PFSK-1 (cell line): ENCODE measurements around the gene ECI2.
A peak's percentile ranks its signal among the peaks of the same experiment; 100 is the strongest.

Source experiments
- FOXP2 ChIP-seq: optimal IDR thresholded peaks from 2 replicates; pipeline ENCODE3; 2011; ENCODE audit warnings: borderline replicate concordance, control low read depth, inconsistent platforms; ENCODE audit not compliant: insufficient read depth; ENCODE audit errors: extremely low read length, extremely low read depth
- POLR2AphosphoS5 ChIP-seq: IDR thresholded peaks from 2 replicates; pipeline ENCODE4 v1.6.1; 2012; ENCODE audit warnings: low read depth, mild to moderate bottlenecking, control low read depth, low read length, moderate library complexity
- SIN3A ChIP-seq: IDR thresholded peaks from 2 replicates; pipeline ENCODE4 v1.6.1; 2012; ENCODE audit warnings: mild to moderate bottlenecking, low read length, moderate library complexity, borderline replicate concordance; ENCODE audit not compliant: insufficient read depth
- TAF1 ChIP-seq: IDR thresholded peaks from 2 replicates; pipeline ENCODE4 v1.6.1; 2012; ENCODE audit warnings: low read length, control low read depth, borderline replicate concordance; ENCODE audit not compliant: insufficient read depth
- TF ChIP-seq, protein P1 (sequence below), 2 experiments: IDR thresholded peaks; 2 replicates each; pipeline versions ENCODE4 v1.6.1 to v1.8.0; 2011 to 2012; ENCODE audit warnings: low read depth in 2 of 2, low read length in 2 of 2, control low read depth in 1 of 2, inconsistent platforms in 1 of 2, mild to moderate bottlenecking in 1 of 2, moderate library complexity in 1 of 2; ENCODE audit not compliant: insufficient read depth in 1 of 2

Gene ECI2

DNA sequence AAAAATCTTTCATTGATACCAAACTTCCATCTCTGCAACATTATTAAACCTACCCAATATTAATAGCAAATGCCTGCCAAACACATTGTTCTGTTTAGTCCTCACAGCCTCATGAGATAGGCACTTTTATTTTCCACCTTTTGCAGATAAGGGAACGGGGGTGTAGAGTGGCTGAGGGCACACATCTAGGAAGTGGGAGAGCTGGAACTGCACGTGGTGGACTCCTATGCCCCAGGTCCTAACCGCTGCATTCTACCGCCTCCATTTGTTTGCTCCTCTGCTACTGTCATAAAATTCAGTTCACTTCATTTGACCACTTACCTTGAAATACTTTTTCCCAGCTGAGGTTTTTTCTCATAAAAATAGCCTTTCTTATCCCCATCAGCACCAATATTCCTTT, 64.0 kb downstream of the ECI2 start:
- no peak for TF ChIP-seq POLR2AphosphoS5
- no peak for TF ChIP-seq SIN3A
- TF ChIP-seq, protein P1, sequence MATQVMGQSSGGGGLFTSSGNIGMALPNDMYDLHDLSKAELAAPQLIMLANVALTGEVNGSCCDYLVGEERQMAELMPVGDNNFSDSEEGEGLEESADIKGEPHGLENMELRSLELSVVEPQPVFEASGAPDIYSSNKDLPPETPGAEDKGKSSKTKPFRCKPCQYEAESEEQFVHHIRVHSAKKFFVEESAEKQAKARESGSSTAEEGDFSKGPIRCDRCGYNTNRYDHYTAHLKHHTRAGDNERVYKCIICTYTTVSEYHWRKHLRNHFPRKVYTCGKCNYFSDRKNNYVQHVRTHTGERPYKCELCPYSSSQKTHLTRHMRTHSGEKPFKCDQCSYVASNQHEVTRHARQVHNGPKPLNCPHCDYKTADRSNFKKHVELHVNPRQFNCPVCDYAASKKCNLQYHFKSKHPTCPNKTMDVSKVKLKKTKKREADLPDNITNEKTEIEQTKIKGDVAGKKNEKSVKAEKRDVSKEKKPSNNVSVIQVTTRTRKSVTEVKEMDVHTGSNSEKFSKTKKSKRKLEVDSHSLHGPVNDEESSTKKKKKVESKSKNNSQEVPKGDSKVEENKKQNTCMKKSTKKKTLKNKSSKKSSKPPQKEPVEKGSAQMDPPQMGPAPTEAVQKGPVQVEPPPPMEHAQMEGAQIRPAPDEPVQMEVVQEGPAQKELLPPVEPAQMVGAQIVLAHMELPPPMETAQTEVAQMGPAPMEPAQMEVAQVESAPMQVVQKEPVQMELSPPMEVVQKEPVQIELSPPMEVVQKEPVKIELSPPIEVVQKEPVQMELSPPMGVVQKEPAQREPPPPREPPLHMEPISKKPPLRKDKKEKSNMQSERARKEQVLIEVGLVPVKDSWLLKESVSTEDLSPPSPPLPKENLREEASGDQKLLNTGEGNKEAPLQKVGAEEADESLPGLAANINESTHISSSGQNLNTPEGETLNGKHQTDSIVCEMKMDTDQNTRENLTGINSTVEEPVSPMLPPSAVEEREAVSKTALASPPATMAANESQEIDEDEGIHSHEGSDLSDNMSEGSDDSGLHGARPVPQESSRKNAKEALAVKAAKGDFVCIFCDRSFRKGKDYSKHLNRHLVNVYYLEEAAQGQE (IDR thresholded peaks at IDR 0.05; ENCODE audit: insufficient read depth in 1 of 2, low read depth in 2 of 2, low read length in 2 of 2) = no peak
- TF ChIP-seq FOXP2 = no peak
- TF ChIP-seq TAF1 = no peak

DNA sequence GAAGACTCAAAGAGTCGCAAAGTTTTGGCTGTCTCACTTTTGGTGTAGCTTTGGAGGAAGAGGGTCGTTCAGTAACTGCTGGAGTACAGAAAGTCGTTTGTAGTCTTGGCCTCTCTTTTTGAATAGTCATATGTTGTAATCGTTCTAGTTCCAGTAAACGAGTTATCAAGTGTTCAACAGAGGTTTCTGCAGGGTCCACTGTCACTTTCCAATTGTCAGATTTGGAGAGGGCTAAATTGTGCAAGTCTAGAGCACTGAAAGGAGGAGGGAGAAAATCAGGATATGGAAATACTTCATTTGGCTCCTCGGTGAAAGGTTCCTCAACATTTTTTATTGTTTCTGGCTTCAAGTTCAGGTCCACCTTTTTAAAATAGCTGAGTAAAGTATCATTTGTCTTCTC, 66.2 kb downstream of the ECI2 start:
- TF ChIP-seq POLR2AphosphoS5 (no peak), TAF1 (no peak), SIN3A (no peak), FOXP2 (no peak)
- TF ChIP-seq, protein P1 (IDR thresholded peaks at IDR 0.05; ENCODE audit: insufficient read depth in 1 of 2, low read depth in 2 of 2, low read length in 2 of 2) = no peak

DNA sequence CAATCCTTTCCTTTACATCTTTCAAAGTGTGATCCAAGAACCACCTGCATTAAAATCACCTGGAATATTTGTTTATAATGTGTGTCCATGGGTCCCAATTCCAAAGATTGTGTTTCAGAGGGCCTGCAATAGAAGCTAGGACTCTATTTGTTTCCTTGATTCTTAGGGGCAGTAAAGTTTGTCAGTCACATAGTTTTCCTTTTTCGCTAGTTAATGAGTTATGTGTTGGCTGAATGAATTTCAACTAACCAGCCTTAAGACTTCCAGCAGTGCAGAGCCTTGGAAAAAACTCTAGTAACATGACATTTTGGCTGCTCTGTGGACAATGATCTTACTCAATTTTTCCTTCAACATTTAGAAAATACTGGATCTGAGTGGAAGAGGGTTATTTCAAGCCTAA, 67.7 kb downstream of the ECI2 start:
- TF ChIP-seq POLR2AphosphoS5 (no peak), TAF1 (no peak), SIN3A (no peak), FOXP2 (no peak)
- TF ChIP-seq, protein P1 (IDR thresholded peaks at IDR 0.05; ENCODE audit: insufficient read depth in 1 of 2, low read depth in 2 of 2, low read length in 2 of 2) = no peak

DNA sequence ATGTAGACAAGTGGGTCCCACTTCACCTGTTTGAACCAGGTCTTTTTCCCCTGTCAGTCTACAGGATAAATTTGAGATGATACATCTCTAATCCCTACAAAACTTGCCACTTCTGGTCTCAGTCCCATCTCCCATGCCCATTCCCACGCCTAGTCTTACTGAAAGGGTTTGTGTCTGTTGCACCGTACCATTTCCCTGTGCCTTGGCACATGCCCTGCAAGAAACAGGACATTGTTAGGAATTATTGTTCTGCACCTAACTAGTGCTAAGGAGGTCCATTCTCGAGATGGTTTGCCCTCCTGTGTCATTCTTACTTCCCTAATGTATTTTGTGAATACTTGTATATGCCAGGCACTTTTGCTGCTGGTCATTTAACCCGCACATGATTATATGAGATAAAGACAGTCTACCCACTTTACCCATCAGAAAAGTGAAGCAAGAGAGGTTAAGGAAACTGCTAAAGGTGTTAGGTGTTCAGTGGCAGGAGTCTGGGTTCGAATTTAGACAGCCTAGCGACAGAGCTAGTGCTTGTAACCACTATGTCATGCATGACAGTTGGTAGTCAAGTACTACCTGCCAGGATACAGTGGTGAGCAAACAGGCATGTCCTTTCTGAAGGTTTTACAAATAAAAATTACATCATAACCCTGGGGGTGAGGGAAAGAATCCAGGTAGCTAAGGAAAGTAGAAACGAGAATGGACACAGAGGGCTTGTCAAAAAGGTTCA, 69.2 kb downstream of the ECI2 start:
- no peak for TF ChIP-seq SIN3A
- TF ChIP-seq POLR2AphosphoS5 = peak; percentile 35; the same call in 1 of the 2 replicates
- no peak for TF ChIP-seq TAF1
- TF ChIP-seq FOXP2 = no peak
